ENCODE results near the gene MCC. TPM values are rescaled to one million over a fixed set of nuclear protein-coding genes. Genes with fewer than 3 reads are reported as not detected.

The MCC gene
- total RNA-seq, 1 experiment from 2014 or later = 7.6 TPM

DNA sequence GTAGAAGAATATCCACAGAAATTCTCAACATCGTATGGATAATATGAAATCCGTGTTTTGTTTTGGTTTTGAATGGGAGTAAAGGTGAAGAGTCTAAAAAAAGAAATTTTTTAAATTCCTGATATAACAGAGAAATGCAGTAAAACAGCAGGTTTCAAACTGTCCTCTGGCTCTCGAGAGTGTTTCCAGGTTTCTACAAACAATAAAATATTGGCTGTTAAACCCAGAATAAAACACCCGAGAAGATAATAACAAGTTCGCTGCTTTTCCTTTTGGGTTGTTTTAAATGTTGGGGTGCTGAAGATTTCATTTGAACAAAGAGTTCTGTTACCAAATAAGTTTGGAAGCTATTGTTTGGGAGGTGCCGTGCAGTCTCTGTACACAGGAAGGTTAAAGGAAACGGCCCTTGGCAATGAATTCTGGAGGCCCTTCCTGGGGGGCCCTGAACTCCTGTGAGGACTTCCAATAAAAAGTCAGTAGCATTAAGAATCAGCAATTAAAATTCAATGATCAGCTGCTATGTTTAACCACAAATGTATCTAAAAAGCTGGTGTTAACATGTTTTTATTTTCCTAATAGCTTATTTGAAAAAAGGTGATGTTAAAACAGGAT lies 269.2 kb downstream of the MCC start:
- Histone ChIP-seq H2BK5ac (ENCODE audit: insufficient read length, low read length) (no peak overlapping the region), H3K23me2 (ENCODE audit: insufficient read length, low read depth, low read length, poor library complexity, severe bottlenecking) (no peaks in the 10 kb centered on the region), H4K8ac (replicated peaks; ENCODE audit: insufficient read length, low read depth, low read length) (no peak overlapping the region), H4K20me1 (ENCODE audit: control insufficient read depth, insufficient read depth, insufficient read length) (no peaks in the 10 kb centered on the region), H3K79me1 (ENCODE audit: insufficient read depth, low read depth, low read length, poor library complexity, severe bottlenecking) (no peaks in the 10 kb centered on the region), H4K5ac (ENCODE audit: insufficient read length, low read depth, low read length) (no peak overlapping the region), H2BK20ac (ENCODE audit: low read depth, low read length, poor library complexity, severe bottlenecking) (no peak overlapping the region), H2AK5ac (ENCODE audit: insufficient read length, low read length) (no peak overlapping the region), H3T11ph (ENCODE audit: low read length) (no peak overlapping the region), H3K18ac (ENCODE audit: insufficient read length, low read depth, low read length) (no peak overlapping the region), H2BK120ac (ENCODE audit: low read depth, low read length, poor library complexity, severe bottlenecking) (no peak overlapping the region), H2BK12ac (ENCODE audit: insufficient read length, low read depth, low read length) (no peak overlapping the region), H3K79me2 (ENCODE audit: insufficient read depth, low read length) (no peaks in the 10 kb centered on the region), H3K9ac (ENCODE audit: extremely low read depth, insufficient read length, low read length) (no peak overlapping the region), H3K23ac (ENCODE audit: insufficient read length, low read depth, low read length) (no peak overlapping the region), H3K27ac (ENCODE audit: insufficient read length, low read depth, low read length) (no peak overlapping the region), H3K4me2 (ENCODE audit: insufficient read depth, insufficient read length, low read length) (no peak overlapping the region), H3K9me3 (ENCODE audit: control insufficient read depth, low read depth, low read length) (no peaks in the 10 kb centered on the region), H3K27me3 (ENCODE audit: insufficient read depth, low read length) (no peaks in the 10 kb centered on the region), H3K56ac (ENCODE audit: insufficient read length, low read depth, low read length) (no peak overlapping the region), H4K91ac (ENCODE audit: insufficient read length, low read depth, low read length) (no peak overlapping the region), H3K14ac (ENCODE audit: insufficient read depth, low read length) (no peak overlapping the region), H2BK15ac (ENCODE audit: low read depth, low read length) (no peak overlapping the region), H2AFZ (ENCODE audit: low read length) (no peak overlapping the region), H3K4ac (ENCODE audit: low read depth, low read length) (no peak overlapping the region), H3K4me1 (ENCODE audit: insufficient read depth, low read length) (peaks cover 27% of the 10 kb centered on the region; the same call in 1 of the 2 replicates)
- WGBS (ENCODE audit: extremely low coverage, insufficient read length, low lambda C conversion rate) = 100% methylated on average over 1 of the region's 7 CpGs
- H3K27me3 Mint-ChIP-seq (ENCODE audit: low read depth) = no peaks in the 10 kb centered on the region
- peaks cover 2 to 19% (median 7%) of the 10 kb centered on the region in 3 experiments; a peak in 4 of 7 replicates for H3K36me3 Mint-ChIP-seq (ENCODE audit: insufficient read depth in 1 of 3, low read depth in 3 of 3)
- peak overlapping the region in 1 of 3 experiments; percentile 80; a peak in 2 of 7 replicates for H3K27ac Mint-ChIP-seq
- no peak for DNase-seq
- H3K4me1 Mint-ChIP-seq = peaks cover 53 to 67% of the 10 kb centered on the region in 2 experiments
- H3K9me3 Mint-ChIP-seq = peaks cover 4 to 6% of the 10 kb centered on the region in 2 experiments; a peak in 3 of 5 replicates
- TF ChIP-seq, protein P1, sequence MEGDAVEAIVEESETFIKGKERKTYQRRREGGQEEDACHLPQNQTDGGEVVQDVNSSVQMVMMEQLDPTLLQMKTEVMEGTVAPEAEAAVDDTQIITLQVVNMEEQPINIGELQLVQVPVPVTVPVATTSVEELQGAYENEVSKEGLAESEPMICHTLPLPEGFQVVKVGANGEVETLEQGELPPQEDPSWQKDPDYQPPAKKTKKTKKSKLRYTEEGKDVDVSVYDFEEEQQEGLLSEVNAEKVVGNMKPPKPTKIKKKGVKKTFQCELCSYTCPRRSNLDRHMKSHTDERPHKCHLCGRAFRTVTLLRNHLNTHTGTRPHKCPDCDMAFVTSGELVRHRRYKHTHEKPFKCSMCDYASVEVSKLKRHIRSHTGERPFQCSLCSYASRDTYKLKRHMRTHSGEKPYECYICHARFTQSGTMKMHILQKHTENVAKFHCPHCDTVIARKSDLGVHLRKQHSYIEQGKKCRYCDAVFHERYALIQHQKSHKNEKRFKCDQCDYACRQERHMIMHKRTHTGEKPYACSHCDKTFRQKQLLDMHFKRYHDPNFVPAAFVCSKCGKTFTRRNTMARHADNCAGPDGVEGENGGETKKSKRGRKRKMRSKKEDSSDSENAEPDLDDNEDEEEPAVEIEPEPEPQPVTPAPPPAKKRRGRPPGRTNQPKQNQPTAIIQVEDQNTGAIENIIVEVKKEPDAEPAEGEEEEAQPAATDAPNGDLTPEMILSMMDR (conservative IDR thresholded peaks at IDR 0.05) = no peak
- no peak overlapping the region for H3K4me3 Mint-ChIP-seq

Measured in H9 (cell line).